Mucosa of rectum (tissue), 2 donors: ENCODE data around the gene ISG20L2.
A peak's percentile ranks its signal among the peaks of the same experiment; 100 is the strongest.

Source experiments
- H3K27ac ChIP-seq, 2 donors: one replicate each; pipeline ENCODE4 v1.7.0; 2013; ENCODE audit warnings: inconsistent platforms in 2 of 2, low read depth in 2 of 2, low read length in 2 of 2
- H3K27me3 ChIP-seq, 2 donors: one replicate each; pipeline ENCODE4 v1.7.0; 2013; ENCODE audit warnings: low read length in 2 of 2; ENCODE audit not compliant: control insufficient read depth in 2 of 2, insufficient read depth in 2 of 2
- H3K36me3 ChIP-seq, 2 donors: one replicate each; pipeline ENCODE4 v1.7.0; 2013; ENCODE audit warnings: low read length in 2 of 2; ENCODE audit not compliant: control insufficient read depth in 2 of 2, insufficient read depth in 2 of 2
- H3K4me1 ChIP-seq, 2 donors: one replicate each; pipeline ENCODE4 v1.7.0; 2013; ENCODE audit warnings: low read length in 2 of 2, mild to moderate bottlenecking in 1 of 2; ENCODE audit not compliant: control insufficient read depth in 2 of 2, insufficient read depth in 2 of 2
- H3K4me3 ChIP-seq, 2 donors: one replicate each; pipeline ENCODE4 v1.7.0; 2013; ENCODE audit warnings: low read length in 2 of 2
- H3K9ac ChIP-seq, 2 donors: one replicate each; pipeline ENCODE4 v1.7.0; 2013; ENCODE audit warnings: low read length in 2 of 2, low read depth in 1 of 2, mild to moderate bottlenecking in 1 of 2
- H3K9me3 ChIP-seq, 2 donors: one replicate each; pipeline ENCODE4 v1.7.0; 2013; ENCODE audit warnings: low read length in 2 of 2; ENCODE audit not compliant: control insufficient read depth in 2 of 2
- donor health status: healthy.
- donor health status: Normal muscosa, but diverticular disease.

Gene ISG20L2

GRCh38 chr1:156754219-156754618 lies 25.7 kb upstream of the ISG20L2 start:
- Histone ChIP-seq H3K27me3 (no peaks in the 10 kb centered on the region), H3K4me3 (no peak overlapping the region), H3K4me1 (peaks cover 17 to 22% of the 10 kb centered on the region in 2 donors), H3K9ac (no peak overlapping the region), H3K27ac (no peak overlapping the region), H3K36me3 (peaks cover 0 to 4% of the 10 kb centered on the region in 2 donors), H3K9me3 (no peaks in the 10 kb centered on the region)

- Histone ChIP-seq H3K27ac (peak overlapping the region in 1 of 2 donors; percentile 96), H3K36me3 (peaks cover 0 to 4% of the 10 kb centered on the region in 2 donors), H3K4me1 (peaks cover 29 to 35% of the 10 kb centered on the region in 2 donors), H3K4me3 (peak overlapping the region; percentile 97 to 98), H3K9ac (peak overlapping the region; percentile 94 to 96), H3K9me3 (no peaks in the 10 kb centered on the region), H3K27me3 (no peaks in the 10 kb centered on the region)
Observed at GRCh38 chr1:156752843-156753482, 24.4 kb upstream of the ISG20L2 start.

GRCh38 chr1:156751757-156752481 lies 23.4 kb upstream of the ISG20L2 start:
- H3K4me1 ChIP-seq, result peaks cover 38 to 43% of the 10 kb centered on the region in 2 donors
- H3K4me3 ChIP-seq, result peak overlapping the region; percentile 97 to 98
- H3K9ac ChIP-seq, result peak overlapping the region; percentile 94 to 96
- peaks cover 0 to 4% of the 10 kb centered on the region in 2 donors for H3K36me3 ChIP-seq
- H3K27me3 ChIP-seq, result no peaks in the 10 kb centered on the region
- no peaks in the 10 kb centered on the region for H3K9me3 ChIP-seq
- H3K27ac ChIP-seq, result peak overlapping the region; percentile 84 to 96

GRCh38 chr1:156751451-156751756 lies 22.8 kb upstream of the ISG20L2 start, which contains the start of gene HDGF:
Gene HDGF (minus strand): TSS chr1:156751675. CDS start chr1:156751429, 246 bp downstream.
- Histone ChIP-seq H3K27ac (peak within 1 kb of the TSS; percentile 84 to 96), H3K9ac (peak within 1 kb of the TSS; percentile 94 to 97), H3K9me3 (no peaks in the 10 kb centered on the region), H3K27me3 (no peaks in the 10 kb centered on the region), H3K4me3 (peak within 1 kb of the TSS; percentile 97 to 98), H3K4me1 (peaks cover 42 to 47% of the 10 kb centered on the region in 2 donors), H3K36me3 (peaks cover 0 to 4% of the 10 kb centered on the region in 2 donors)

- Histone ChIP-seq H3K36me3 (peaks cover 0 to 4% of the 10 kb centered on the region in 2 donors), H3K9ac (peak overlapping the region; percentile 90 to 97), H3K27ac (peak overlapping the region; percentile 84 to 96), H3K27me3 (no peaks in the 10 kb centered on the region), H3K4me1 (peaks cover 48 to 52% of the 10 kb centered on the region in 2 donors), H3K4me3 (peak overlapping the region; percentile 79 to 95), H3K9me3 (no peaks in the 10 kb centered on the region)
Observed at GRCh38 chr1:156750711-156751450, 22.3 kb upstream of the ISG20L2 start.

GRCh38 chr1:156750191-156750672 lies 21.7 kb upstream of the ISG20L2 start:
- Histone ChIP-seq H3K4me3 (peak overlapping the region; percentile 79 to 95), H3K27me3 (no peaks in the 10 kb centered on the region), H3K36me3 (peaks cover 0 to 7% of the 10 kb centered on the region in 2 donors), H3K4me1 (peaks cover 53 to 55% of the 10 kb centered on the region in 2 donors), H3K9me3 (no peaks in the 10 kb centered on the region), H3K27ac (peak overlapping the region; percentile 84 to 96), H3K9ac (peak overlapping the region; percentile 90 to 97)

GRCh38 chr1:156749419-156750118 lies 21.0 kb upstream of the ISG20L2 start:
- no peaks in the 10 kb centered on the region for H3K9me3 ChIP-seq
- peaks cover 0 to 14% of the 10 kb centered on the region in 2 donors for H3K36me3 ChIP-seq
- H3K27ac ChIP-seq, result peak overlapping the region; percentile 84 to 96
- H3K4me1 ChIP-seq, result peaks cover 53 to 55% of the 10 kb centered on the region in 2 donors
- no peaks in the 10 kb centered on the region for H3K27me3 ChIP-seq
- H3K9ac ChIP-seq, result peak overlapping the region; percentile 90 to 97
- H3K4me3 ChIP-seq, result peak overlapping the region; percentile 79 to 95

GRCh38 chr1:156748670-156749418 lies 20.3 kb upstream of the ISG20L2 start:
- peak overlapping the region; percentile 84 to 96 for H3K27ac ChIP-seq

More at GRCh38 chr1:156748670-156749418, 20.3 kb upstream of the ISG20L2 start:
- H3K9ac ChIP-seq, result peak overlapping the region; percentile 90 to 97
- H3K9me3 ChIP-seq, result no peaks in the 10 kb centered on the region
- peaks cover 53 to 55% of the 10 kb centered on the region in 2 donors for H3K4me1 ChIP-seq
- peak overlapping the region; percentile 79 to 95 for H3K4me3 ChIP-seq
- peaks cover 3 to 17% of the 10 kb centered on the region in 2 donors for H3K36me3 ChIP-seq
- no peaks in the 10 kb centered on the region for H3K27me3 ChIP-seq
